Astrocyte of the spinal cord (primary cell): ENCODE data around the gene RPTOR.
"Not testable (repeated sequence)": the region's sequence is repeated elsewhere in the genome, so short reads cannot be mapped to it uniquely, and the experiment has no call there.

ENCODE experiments used
- DNase-seq: peaks from one replicate; pipeline ENCODE4 v3.0.0; 2011; ENCODE audit warnings: low read depth, low spot score
- H3K4me3 ChIP-seq: 2 replicates; pipeline ENCODE4 v1.5.1; 2011; ENCODE audit warnings: low read depth, mild to moderate bottlenecking, low read length, moderate library complexity
- in situ Hi-C: cut with HindIII; loops from 2 replicates; pipeline ENCODE4 v1.10.0; 2017; ENCODE audit warnings: low sequenced_read_pairs
- TF ChIP-seq, protein P1 (sequence below): IDR thresholded peaks from 2 replicates; pipeline ENCODE4 v1.5.1; 2012; ENCODE audit warnings: low read depth, mild to moderate bottlenecking, low read length, inconsistent platforms

The RPTOR gene

GRCh38 chr17:80501741-80502577 is 42.7 kb upstream of the RPTOR start:
- in situ Hi-C loops = no loop called here
- DNase-seq = peak; percentile 78
- TF ChIP-seq, protein P1, sequence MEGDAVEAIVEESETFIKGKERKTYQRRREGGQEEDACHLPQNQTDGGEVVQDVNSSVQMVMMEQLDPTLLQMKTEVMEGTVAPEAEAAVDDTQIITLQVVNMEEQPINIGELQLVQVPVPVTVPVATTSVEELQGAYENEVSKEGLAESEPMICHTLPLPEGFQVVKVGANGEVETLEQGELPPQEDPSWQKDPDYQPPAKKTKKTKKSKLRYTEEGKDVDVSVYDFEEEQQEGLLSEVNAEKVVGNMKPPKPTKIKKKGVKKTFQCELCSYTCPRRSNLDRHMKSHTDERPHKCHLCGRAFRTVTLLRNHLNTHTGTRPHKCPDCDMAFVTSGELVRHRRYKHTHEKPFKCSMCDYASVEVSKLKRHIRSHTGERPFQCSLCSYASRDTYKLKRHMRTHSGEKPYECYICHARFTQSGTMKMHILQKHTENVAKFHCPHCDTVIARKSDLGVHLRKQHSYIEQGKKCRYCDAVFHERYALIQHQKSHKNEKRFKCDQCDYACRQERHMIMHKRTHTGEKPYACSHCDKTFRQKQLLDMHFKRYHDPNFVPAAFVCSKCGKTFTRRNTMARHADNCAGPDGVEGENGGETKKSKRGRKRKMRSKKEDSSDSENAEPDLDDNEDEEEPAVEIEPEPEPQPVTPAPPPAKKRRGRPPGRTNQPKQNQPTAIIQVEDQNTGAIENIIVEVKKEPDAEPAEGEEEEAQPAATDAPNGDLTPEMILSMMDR = no peak
- H3K4me3 ChIP-seq = no peak overlapping the region

DNA sequence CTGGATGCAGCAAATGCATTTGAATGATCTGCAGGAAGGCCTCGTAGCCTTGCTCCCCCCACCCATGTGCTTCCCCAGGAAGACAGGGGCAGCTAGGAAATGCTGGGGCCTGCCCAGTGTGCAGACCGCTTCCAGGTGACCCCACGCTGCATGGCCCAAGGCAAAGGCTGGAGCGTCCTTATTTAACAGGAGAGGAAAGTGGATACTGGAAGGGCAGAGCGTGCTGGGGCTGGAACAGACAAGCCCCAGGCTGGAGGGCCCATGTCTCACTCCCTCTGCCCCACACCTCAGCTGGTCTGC is 42.1 kb upstream of the RPTOR start:
- no peak overlapping the region for H3K4me3 ChIP-seq
- DNase-seq = no peak
- in situ Hi-C loops = no loop called here
- TF ChIP-seq, protein P1 = no peak

- DNase-seq = no peak
- in situ Hi-C loops = no loop called here
- TF ChIP-seq, protein P1 = no peak
Measured at GRCh38 chr17:80503031-80503430, 41.6 kb upstream of the RPTOR start.

GRCh38 chr17:80503921-80504320 is 40.7 kb upstream of the RPTOR start:
- no peak for DNase-seq
- TF ChIP-seq, protein P1 = no peak
- no peak overlapping the region for H3K4me3 ChIP-seq
- in situ Hi-C loops = no loop called here

More at GRCh38 chr17:80503031-80503430, 41.6 kb upstream of the RPTOR start:
- H3K4me3 ChIP-seq = no peak overlapping the region

- in situ Hi-C loops = no loop called here
- TF ChIP-seq, protein P1 = peak; percentile 22
- H3K4me3 ChIP-seq = no peak overlapping the region
- peak; percentile 78 for DNase-seq
Measured at GRCh38 chr17:80504686-80505413, 39.8 kb upstream of the RPTOR start.

GRCh38 chr17:80507177-80507576 is 37.5 kb upstream of the RPTOR start:
- DNase-seq, H3K4me3 ChIP-seq, in situ Hi-C loops: not testable (repeated sequence)

DNA sequence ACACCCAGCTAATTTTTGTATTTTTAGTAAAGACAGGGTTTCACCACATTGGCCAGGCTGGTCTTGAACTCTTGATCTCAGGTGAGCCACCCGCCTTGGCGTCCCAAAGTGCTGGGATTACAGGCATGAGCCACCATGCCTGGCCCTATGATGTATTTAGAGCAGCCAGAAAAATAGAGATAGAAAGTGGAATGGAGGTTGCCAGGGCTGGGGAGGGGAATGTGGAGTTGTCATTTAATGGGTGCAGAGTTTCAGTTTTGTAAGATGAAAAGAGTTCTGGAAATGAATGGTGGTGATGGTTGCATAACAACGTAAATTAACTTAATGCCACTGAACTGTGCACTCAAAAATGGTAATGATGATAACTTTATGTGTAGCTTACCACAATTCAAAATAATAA is 36.7 kb upstream of the RPTOR start:
- in situ Hi-C loops = no loop called here
- DNase-seq = no peak
- H3K4me3 ChIP-seq = no peak overlapping the region
- TF ChIP-seq, protein P1 = no peak
